Measurements from ENCODE around the gene CWF19L1. TPM values are rescaled to one million over a fixed set of nuclear protein-coding genes. Genes with fewer than 3 reads are reported as not detected.

The CWF19L1 gene
- total RNA-seq, 1 donor from 2014 or later: 33.3 TPM

DNA sequence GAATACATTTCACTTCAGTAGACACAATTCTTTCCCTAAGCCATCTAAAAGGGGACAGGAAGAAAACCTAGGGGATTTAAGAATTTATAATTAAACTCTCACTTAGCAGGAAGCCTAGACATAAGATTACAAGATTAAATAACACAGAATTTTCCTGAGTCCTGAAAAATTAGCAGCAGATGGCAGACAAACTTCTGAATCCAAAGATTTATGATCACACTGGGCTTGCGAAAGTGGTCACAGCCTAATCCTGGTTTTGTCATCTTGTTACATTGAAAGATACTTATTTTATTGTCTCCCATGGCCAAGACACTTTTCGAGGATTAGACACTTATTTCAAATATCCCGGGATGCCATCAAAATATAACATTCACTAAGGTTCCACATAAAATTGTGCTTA is 84.5 kb downstream of the CWF19L1 start:
- no peak for DNase-seq (ENCODE audit: low read depth, low spot score)

Other genes with a start within 250 kb of the CWF19L1 start
- gene CPN1, start 185.8 kb downstream of the CWF19L1 start, total RNA-seq: not detected in 2 replicates
- 61.8 and 84.4 TPM in 2 replicates for gene ERLIN1, start 81.6 kb downstream of the CWF19L1 start, total RNA-seq
- 27.9 and 31.1 TPM in 2 replicates for gene CHUK, start 38.0 kb downstream of the CWF19L1 start, total RNA-seq
- gene BLOC1S2, start 19.0 kb upstream of the CWF19L1 start, total RNA-seq: 43.3 and 69.8 TPM in 2 replicates
- not detected in 2 replicates for gene PKD2L1, start 62.6 kb upstream of the CWF19L1 start, total RNA-seq
- gene SCD, start 79.6 kb upstream of the CWF19L1 start, total RNA-seq: 122 and 157 TPM in 2 replicates
- not detected in 2 replicates for gene WNT8B, start 195.4 kb upstream of the CWF19L1 start, total RNA-seq

Data from pulmonary artery endothelial cell (primary cell).